GM20431 (cell line): ENCODE data around the gene SLC23A2.

Experiments used
- in situ Hi-C: fragments of 300-500 bp; cut with MseI, MboI; formaldehyde crosslinking; loops from one replicate; pipeline ENCODE4 v1.15.0; 2020; ENCODE audit warnings: low sequenced_read_pairs; ENCODE audit not compliant: unreplicated experiment

SLC23A2 gene

GRCh38 chr20:4805663-4806449 lies 195.5 kb downstream of the SLC23A2 start:
- in situ Hi-C loops = no loop called here

GRCh38 chr20:4802527-4802926 lies 198.8 kb downstream of the SLC23A2 start:
- in situ Hi-C loops = no loop called here
